ENCODE measurements around the gene DNASE2.

The DNASE2 gene

GRCh38 chr19:12873891-12874745 lies 7.1 kb downstream of the DNASE2 start:
- no peaks in the 10 kb centered on the region for H3K27me3 ChIP-seq (replicated peaks)
- in situ Hi-C loops (cut with HindIII; ENCODE audit: low pct_ligation_motif_present, low sequenced_read_pairs): no loop called here
- no peak for DNase-seq
- H3K36me3 ChIP-seq (replicated peaks): no peaks in the 10 kb centered on the region
- no peak overlapping the region for H3K4me3 ChIP-seq (ENCODE audit: low read depth, low read length)
- no peak overlapping the region for H3K27ac ChIP-seq
- TF ChIP-seq, protein P1, sequence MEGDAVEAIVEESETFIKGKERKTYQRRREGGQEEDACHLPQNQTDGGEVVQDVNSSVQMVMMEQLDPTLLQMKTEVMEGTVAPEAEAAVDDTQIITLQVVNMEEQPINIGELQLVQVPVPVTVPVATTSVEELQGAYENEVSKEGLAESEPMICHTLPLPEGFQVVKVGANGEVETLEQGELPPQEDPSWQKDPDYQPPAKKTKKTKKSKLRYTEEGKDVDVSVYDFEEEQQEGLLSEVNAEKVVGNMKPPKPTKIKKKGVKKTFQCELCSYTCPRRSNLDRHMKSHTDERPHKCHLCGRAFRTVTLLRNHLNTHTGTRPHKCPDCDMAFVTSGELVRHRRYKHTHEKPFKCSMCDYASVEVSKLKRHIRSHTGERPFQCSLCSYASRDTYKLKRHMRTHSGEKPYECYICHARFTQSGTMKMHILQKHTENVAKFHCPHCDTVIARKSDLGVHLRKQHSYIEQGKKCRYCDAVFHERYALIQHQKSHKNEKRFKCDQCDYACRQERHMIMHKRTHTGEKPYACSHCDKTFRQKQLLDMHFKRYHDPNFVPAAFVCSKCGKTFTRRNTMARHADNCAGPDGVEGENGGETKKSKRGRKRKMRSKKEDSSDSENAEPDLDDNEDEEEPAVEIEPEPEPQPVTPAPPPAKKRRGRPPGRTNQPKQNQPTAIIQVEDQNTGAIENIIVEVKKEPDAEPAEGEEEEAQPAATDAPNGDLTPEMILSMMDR (IDR thresholded peaks at IDR 0.05; ENCODE audit: low read depth, low read length, missing control alignments): no peak

DNA sequence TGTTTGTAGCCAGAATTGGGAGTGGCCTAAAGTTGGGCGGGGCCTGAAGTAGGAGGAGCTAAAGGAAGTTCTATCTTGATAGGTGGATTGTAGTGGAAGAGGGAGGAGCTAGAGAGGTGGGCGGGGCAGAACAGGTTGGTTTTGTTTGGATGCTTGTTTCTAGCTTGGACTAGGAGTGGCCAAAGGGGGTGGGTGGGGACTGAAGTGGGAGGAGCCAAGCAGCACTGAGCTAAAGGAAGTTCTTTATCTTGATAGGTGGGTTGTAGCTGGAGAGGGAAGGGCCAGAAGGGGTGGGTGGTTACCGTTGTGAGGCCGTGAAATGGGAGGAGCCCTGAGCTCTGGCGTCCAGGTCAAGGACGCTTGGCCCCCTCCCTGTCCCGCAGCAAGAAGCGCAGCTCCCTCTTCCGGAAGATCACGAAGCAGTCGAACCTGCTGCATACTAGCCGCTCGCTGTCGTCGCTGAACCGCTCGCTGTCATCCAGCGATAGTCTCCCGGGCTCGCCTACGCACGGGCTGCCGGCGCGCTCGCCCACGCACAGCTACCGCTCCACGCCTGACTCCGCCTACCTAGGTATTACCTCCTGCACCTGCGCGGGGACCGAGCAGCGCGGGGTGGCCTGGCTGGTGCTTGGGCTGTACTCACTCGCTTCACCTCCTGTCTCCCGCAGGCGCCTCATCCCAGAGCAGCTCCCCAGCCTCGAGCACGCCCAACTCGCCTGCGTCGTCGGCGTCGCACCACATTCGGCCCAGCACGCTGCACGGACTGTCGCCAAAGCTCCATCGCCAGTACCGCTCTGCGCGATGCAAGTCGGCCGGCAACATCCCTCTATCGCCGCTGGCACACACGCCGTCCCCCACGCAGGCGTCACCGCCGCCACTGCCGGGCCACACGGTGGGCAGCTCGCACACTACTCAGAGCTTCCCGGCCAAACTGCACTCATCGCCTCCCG lies 8.0 kb downstream of the DNASE2 start:
- H3K27ac ChIP-seq: no peak overlapping the region
- H3K4me3 ChIP-seq (ENCODE audit: low read depth, low read length): peak overlapping the region; percentile 5
- peak; percentile 52 for DNase-seq
- H3K27me3 ChIP-seq (replicated peaks): no peaks in the 10 kb centered on the region
- TF ChIP-seq, protein P1 (IDR thresholded peaks at IDR 0.05; ENCODE audit: low read depth, low read length, missing control alignments): no peak
- no peaks in the 10 kb centered on the region for H3K36me3 ChIP-seq (replicated peaks)
- in situ Hi-C loops (cut with HindIII; ENCODE audit: low pct_ligation_motif_present, low sequenced_read_pairs): no loop called here

- no peak overlapping the region for H3K27ac ChIP-seq
- TF ChIP-seq, protein P1 (IDR thresholded peaks at IDR 0.05; ENCODE audit: low read depth, low read length, missing control alignments): no peak
- H3K36me3 ChIP-seq (replicated peaks): no peaks in the 10 kb centered on the region
- no peak overlapping the region for H3K4me3 ChIP-seq (ENCODE audit: low read depth, low read length)
- in situ Hi-C loops (cut with HindIII; ENCODE audit: low pct_ligation_motif_present, low sequenced_read_pairs): no loop called here
- DNase-seq: no peak
- no peaks in the 10 kb centered on the region for H3K27me3 ChIP-seq (replicated peaks)
These were observed 9.0 kb downstream of the DNASE2 start for GRCh38 chr19:12872255-12872654.

- DNase-seq: no peak
- TF ChIP-seq, protein P1 (IDR thresholded peaks at IDR 0.05; ENCODE audit: low read depth, low read length, missing control alignments): no peak
- in situ Hi-C loops (cut with HindIII; ENCODE audit: low pct_ligation_motif_present, low sequenced_read_pairs): no loop called here
- Histone ChIP-seq H3K27me3 (replicated peaks) (no peaks in the 10 kb centered on the region), H3K36me3 (replicated peaks) (no peaks in the 10 kb centered on the region), H3K4me3 (ENCODE audit: low read depth, low read length) (no peak overlapping the region), H3K27ac (no peak overlapping the region)
These were observed 9.6 kb downstream of the DNASE2 start for GRCh38 chr19:12871681-12872080.

DNA sequence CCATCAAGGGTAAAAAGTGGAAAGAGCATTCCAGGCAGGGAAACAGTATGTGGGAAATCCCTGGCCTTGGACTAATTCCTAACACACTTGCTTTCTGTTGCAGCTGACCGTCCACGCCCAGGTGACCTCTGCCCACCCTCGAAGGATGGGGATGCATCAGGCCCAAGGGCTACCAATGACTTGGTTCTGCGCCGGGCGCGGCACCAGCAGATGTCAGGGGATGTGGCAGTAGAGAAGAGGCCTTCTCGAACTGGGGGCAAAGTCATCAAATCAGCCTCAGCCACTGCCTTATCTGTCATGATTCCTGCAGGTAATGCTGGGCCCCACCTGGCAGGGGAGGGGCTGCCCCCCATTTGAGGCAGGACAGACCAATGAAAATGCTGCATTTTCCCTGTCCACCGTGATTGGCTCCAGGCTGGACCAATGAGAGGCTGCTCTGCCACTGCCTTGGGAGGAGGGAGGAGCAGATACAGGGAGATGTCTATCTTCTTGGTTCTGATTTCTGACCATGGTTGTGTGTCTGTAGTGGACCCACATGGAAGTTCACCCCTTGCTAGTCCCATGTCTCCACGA lies 12.6 kb downstream of the DNASE2 start:
- in situ Hi-C loops (cut with HindIII; ENCODE audit: low pct_ligation_motif_present, low sequenced_read_pairs): no loop called here
- TF ChIP-seq, protein P1 (IDR thresholded peaks at IDR 0.05; ENCODE audit: low read depth, low read length, missing control alignments): no peak
- no peak overlapping the region for H3K4me3 ChIP-seq (ENCODE audit: low read depth, low read length)
- DNase-seq: no peak
- H3K27me3 ChIP-seq (replicated peaks): no peaks in the 10 kb centered on the region
- H3K36me3 ChIP-seq (replicated peaks): no peaks in the 10 kb centered on the region
- H3K27ac ChIP-seq: no peak overlapping the region
